HCEC 1CT (cell line): ENCODE measurements around the gene ITGB1.

Experiments
- DNase-seq: peaks from one replicate; pipeline ENCODE4 v3.0.0-alpha.2; 2017

The ITGB1 gene

DNA sequence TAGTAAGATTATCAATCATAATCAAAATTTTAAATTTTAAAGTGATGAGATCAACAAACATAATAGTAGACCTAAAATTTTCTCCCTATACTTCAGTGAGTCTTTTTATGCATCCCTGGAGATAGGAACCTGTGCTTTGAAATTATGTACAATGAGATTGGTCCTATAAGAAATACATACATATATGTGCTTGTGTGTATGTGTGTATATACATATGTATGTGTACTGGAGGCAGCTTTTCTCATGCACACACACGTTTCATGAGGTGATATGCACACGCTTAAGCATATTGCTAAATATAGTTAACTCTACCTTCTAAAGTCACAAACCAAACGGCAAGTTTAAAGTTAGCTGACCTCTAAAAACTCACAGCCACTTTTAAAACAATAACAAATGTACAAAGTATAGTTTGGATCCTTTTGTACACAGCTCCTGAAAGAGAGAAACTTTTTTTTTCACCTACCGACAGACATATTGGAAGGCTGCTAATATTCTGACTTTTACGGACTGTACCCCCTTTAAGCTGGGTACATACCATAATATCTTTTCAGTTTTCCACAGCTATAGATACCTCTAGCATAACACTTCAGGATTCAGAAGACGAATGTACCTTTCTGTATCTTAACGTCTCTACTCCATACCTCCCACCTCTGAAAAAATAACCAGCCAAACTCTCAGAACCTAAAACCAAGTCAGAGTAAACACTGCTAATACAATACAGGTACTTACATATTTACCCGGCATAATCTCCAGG lies 3.3 kb downstream of the ITGB1 start:
- no peak for DNase-seq

DNA sequence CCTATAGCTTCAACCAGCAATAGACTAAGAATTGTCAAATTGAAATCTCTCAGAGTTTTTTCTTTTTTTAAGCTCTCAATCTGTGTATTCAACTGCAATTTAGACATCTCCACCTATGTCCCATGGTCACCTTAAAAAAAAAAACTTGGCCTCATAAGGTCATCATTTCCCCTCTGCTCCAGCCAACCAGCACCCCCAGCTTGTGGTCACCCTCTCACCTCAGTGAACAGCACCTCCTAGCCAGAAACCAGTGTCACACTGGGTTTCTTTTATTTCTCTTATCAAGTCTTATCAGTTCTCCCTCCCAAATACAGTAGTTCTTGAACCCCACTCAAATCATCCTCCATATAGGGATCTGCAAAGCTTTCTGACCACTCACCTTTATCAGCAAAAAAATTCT lies 4.0 kb downstream of the ITGB1 start:
- DNase-seq = no peak

GRCh38 chr10:32953277-32953927 lies 4.6 kb downstream of the ITGB1 start:
- no peak for DNase-seq

DNA sequence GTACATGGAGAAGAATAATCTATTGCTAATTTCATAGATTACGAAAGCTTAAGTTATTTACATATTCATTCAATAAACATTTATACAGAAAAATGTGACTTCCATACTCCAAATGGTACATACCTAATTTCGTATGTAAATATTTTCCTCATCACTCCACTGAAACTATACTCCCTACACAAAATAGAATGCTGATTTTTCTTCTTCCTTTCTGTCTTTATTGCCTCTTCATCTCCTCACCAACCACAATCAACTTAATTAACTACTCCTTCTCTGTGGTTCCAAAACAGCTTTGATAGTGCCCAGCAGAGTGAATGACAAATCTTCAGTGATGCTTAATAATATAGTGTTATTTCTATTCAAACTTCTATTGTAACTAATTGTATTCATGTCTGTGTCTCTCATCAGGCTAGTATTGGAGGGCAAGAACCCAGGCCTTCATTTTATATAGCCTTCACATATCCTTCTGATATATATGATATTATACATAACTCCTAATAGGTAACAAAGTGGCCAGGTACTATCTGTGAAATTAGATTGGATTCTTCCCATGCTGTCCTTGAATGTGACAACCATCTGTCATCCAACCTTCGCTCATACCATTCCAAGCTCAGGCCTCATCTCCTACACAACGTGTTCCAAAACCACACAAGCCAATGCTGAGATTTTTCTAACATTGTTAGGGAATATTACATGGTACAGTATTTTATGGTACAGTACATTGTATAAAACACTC lies 5.3 kb downstream of the ITGB1 start:
- DNase-seq = no peak

DNA sequence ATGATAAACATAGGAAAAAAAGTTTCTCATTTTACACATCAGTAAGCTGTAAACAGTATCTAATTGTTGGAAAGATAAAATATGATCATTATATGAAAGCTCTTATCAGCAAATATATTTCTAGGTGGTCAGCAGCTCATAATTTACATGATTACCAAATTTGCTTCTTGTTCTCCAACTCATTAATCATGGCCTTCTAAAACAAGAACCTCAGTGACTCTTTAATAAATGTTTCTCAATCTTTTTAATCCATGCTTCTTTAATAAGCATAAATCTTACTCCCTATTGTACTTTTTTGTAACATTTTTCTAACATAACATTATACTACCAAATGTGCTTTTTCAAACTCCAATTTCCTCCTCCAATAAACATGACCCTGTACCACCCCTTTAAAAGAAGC lies 5.9 kb downstream of the ITGB1 start:
- no peak for DNase-seq

GRCh38 chr10:32951111-32951510 lies 6.9 kb downstream of the ITGB1 start:
- DNase-seq = no peak

- no peak for DNase-seq
These were observed 7.4 kb downstream of the ITGB1 start for GRCh38 chr10:32950591-32951108.

DNA sequence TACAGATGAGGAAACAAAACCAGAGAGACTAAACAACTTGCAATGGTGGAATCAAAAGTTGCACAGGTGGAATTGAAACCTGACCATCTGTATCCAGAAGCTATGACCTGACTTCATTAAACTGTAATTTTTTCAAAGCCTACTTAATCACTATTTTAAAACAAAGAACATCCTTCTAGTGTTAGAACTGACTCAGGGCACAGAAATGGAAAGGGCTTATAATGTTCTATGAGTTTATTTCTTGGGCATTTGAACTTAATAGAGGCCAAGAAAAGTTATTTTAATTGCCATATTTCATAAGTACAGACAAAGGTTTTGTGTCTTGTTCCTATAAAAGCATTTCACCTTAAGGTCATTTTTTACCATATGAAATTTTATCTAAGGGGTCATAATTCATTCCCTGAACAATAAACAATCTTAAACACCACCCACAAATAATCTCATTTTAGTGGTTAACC lies 8.8 kb downstream of the ITGB1 start:
- no peak for DNase-seq

GRCh38 chr10:32948451-32948850 lies 9.6 kb downstream of the ITGB1 start:
- DNase-seq = no peak

GRCh38 chr10:32947586-32947985 lies 10.4 kb downstream of the ITGB1 start:
- no peak for DNase-seq

GRCh38 chr10:32946108-32946507 lies 11.9 kb downstream of the ITGB1 start:
- DNase-seq = no peak

DNA sequence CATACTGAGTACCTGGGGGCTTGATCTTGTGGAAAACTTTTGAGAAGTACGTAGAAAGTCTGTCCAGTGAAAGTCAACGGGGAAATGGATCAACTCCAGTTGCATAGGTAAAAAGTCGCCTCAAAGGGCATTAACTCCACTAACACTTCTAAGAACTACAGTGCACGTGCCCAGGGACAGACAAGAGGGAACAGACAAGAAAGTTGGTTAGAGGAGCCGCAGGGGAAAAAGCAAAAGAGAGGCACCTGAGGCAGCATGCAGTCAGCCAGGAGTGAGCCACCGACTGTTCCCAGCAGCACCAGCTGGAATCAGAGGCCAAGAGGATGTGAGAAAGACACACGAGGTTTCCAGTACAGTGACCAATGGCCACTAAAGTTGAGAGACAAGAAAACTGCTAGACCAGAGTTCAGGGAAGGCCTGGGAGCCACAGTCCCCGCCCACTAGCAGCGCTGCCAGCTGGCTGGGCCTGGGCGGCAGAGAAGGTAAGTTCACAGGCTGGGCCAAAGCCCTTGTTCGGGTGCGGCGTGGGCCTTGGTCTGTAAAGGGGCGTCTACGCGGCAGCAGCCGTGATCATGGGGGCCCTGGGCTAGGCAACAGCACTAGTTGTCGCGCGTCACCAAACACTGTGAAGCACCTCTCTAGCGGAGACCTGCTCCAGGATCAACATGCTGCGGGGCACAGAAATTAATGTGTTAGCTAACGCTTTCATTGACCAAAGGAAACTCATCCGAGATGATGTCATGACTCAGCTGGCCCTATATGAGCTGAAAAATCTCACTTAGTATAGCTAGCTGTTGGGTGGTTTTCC lies 14.0 kb downstream of the ITGB1 start:
- DNase-seq = no peak

DNA sequence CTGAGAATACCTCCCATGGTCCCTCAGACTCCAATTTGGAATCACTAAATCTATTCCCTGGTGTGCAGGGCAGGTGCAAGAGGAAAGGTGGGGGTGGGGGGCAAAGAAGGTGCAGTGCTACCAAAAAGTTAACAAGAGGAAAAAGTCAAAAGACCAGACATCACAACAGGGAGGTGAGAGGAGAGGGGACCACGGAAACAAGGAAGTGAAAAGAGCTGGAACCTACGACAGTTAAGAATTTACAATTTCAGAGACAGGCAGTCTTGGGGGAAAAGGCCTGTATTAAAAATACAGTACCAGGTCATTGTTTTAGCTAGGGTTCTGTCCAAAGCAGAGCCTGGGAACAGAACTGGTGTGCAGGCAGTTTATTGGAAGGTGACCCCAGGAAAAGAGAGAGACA lies 14.6 kb downstream of the ITGB1 start:
- DNase-seq = no peak

GRCh38 chr10:32942081-32942480 lies 15.9 kb downstream of the ITGB1 start:
- DNase-seq = no peak

DNA sequence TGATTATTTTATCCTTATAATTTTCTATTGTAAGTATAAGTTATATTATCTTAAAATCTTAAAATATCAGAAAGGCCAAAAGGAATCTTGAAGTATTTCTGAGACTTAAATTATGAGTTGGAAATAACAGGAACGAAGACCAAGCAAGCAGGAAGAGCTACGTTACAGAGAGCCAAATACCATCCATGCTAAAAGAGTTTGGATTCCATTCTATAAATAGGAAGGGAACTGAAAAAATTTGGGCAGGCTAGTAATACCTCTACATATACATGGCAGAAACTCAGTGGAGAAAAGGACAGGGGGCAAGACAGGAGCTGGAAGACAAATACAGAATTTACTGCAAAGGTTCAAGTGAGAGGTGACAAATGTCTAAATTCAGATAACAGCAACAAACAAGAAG lies 16.7 kb downstream of the ITGB1 start:
- no peak for DNase-seq

DNA sequence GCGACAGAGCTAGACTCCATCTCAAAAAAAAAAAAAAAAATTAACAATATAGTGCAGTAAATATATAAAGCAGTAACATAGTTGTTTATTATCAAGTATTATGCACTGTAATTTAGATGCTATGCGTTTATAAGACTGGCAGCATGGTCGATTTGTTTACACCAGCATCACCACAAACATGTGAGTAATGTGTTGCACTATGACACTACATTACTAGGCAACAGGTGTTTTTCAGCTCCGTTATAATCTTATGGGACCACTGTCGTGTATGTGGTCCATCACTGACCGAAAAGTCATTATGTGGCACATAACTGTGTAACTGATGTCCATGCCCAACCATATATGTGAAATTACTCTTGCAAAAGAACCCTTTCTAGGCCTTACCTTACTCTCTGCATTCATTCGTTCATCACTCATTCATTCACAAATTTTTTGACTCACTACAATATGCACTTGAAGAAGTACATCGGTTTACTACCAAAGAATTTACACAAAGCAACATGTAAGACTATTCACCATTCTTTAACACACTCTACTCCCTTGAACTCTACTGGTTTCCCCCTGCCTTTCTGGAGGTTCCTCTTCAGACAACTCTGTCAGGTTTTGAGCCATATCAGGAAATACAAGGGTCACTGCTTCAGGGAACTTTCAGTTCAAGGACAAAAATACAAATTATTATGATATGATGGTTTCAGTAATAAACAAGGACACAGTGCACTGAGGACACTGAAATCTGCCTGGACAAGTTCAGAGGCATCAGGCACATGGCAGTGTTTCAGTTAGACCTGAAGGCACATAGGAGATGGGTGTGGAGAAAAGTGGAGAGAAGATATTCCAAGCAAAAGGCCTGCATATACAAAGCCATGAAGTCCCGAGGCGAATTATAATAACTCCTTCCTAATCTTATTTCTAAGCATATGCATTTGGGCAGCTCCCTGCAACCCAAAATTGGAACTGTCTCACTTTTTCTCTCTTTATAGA lies 17.4 kb downstream of the ITGB1 start:
- no peak for DNase-seq

DNA sequence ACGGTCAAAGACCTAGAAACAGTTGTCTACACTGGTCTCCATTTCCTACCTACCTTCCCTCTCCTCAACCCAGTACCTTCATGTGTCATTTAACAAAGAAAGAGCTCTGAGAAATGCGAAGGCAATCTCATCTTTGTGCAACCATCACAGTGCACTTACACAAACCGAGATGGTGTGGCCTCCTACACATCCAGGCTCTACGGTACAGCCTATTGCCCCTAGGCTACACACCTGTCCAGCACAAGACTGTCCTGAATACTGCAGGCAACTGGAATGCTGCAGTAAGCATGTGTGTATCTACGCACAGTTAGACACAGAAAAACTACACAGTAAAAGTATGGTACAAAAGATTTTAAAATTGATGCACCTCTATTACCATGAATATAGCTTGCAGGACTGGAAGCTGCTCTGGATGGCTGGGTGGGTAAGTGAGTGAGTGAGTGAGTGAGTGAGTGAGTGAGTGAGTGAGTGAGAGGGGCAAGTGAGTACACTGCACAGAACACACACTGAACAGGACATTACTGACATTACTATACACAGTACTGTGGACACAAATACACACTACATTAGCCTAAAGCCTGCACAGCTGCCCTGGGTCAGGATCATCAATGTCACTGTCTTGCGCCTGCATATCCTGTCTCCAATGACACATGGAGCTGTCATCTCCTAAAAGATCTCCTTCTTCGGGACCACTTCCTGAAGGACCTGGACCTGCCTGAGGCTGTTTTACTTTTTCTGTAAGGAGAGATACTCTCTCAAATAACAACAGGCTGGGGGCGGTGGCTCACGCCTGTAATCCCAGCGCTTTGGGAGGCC lies 18.5 kb downstream of the ITGB1 start:
- no peak for DNase-seq

- DNase-seq = no peak
These were observed 19.4 kb downstream of the ITGB1 start for GRCh38 chr10:32938554-32939061.

GRCh38 chr10:32937911-32938424 lies 20.1 kb downstream of the ITGB1 start:
- peak; percentile 61 for DNase-seq

DNA sequence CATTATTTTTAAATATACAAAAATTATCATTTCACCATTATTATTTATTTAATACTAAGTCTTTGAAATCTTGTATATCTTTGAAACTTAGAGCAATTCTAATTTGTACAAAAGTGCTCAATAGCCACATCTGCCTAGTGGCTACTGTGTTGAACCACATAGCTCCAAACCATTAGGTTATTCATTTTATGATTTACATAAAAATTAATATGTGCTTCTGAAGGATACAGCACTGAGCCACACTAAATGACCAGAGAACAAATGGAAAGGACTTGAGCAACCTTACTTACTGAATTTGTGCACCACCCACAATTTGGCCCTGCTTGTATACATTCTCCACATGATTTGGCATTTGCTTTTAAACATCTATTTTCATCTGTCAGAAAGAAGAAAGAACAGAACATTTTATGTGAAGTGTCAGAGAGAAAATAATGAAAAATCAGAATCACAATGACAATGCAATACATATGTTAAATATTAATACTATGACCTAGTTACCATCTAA lies 25.8 kb downstream of the ITGB1 start:
- DNase-seq = no peak
